K562 (cell line): ENCODE results near the gene VDAC2.

Source experiments
- ARNT ChIP-seq, 2 experiments: fragments of 450-650 bp; IDR thresholded peaks; 2 replicates each; pipeline ENCODE4 v1.6.1; 2016; ENCODE audit warnings: mild to moderate bottlenecking in 1 of 2
- SPI1 ChIP-seq: IDR thresholded peaks from 2 replicates; pipeline ENCODE4 v1.6.1; 2011; ENCODE audit warnings: low read depth, low read length, control low read depth, borderline replicate concordance
- ZNF212 ChIP-seq: fragments of 450-650 bp; formaldehyde crosslinking; IDR thresholded peaks from 2 replicates; pipeline ENCODE4 v1.4.0; 2020; ENCODE audit warnings: mild to moderate bottlenecking
- TF ChIP-seq, protein P1 (sequence below), 2 experiments: fragments of 250-450 bp in 1 of 2; fragments of 450-650 bp in 1 of 2; sonication (Bioruptor Pico) in 1 of 2; IDR thresholded peaks; 2 replicates each; pipeline versions ENCODE4 v1.6.1 to v1.8.0; 2016 to 2021; ENCODE audit warnings: mild to moderate bottlenecking in 2 of 2, moderate library complexity in 2 of 2, missing compliant biosample characterization in 1 of 2, missing genetic modification characterization in 1 of 2
- TF ChIP-seq, protein P2 (sequence below), 3 experiments: IDR thresholded peaks in 2 of 3; conservative IDR thresholded peaks in 1 of 3; 2 replicates each; pipeline ENCODE4 v1.5.1; 2011 to 2012; ENCODE audit warnings: low read length in 3 of 3, mild to moderate bottlenecking in 3 of 3, control low read depth in 2 of 3, improper control_type of control experiment in 1 of 3, inconsistent platforms in 1 of 3, low read depth in 1 of 3, mixed read lengths in 1 of 3, moderate library complexity in 1 of 3; ENCODE audit not compliant: insufficient read depth in 2 of 3

DNA sequence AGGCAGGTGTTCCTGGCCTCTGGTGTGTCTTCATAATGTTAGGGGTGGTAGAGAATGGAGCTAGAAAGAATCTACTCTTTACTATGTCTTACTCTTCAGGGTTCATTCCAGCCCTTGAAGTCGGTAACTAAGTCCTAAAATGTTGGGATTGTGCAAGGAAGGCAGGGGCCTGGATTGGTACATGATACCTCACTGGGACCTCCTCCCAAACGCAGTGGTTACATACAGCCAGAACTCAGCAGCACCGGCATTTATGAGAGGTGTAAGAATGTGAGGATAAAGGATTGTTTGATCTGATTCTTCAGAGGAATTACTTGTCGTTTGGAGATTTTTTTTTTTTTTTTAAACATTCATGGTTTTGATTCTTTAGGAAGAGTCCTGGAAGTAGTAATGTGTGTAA, 18.2 kb downstream of the VDAC2 start:
- TF ChIP-seq, protein P1, sequence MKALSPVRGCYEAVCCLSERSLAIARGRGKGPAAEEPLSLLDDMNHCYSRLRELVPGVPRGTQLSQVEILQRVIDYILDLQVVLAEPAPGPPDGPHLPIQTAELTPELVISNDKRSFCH (CRISPR knock-in tag; IDR thresholded peaks at IDR 0.05), result no peak
- TF ChIP-seq, protein P1 (tag; IDR thresholded peaks at IDR 0.05), result no peak
- TF ChIP-seq, protein P2, sequence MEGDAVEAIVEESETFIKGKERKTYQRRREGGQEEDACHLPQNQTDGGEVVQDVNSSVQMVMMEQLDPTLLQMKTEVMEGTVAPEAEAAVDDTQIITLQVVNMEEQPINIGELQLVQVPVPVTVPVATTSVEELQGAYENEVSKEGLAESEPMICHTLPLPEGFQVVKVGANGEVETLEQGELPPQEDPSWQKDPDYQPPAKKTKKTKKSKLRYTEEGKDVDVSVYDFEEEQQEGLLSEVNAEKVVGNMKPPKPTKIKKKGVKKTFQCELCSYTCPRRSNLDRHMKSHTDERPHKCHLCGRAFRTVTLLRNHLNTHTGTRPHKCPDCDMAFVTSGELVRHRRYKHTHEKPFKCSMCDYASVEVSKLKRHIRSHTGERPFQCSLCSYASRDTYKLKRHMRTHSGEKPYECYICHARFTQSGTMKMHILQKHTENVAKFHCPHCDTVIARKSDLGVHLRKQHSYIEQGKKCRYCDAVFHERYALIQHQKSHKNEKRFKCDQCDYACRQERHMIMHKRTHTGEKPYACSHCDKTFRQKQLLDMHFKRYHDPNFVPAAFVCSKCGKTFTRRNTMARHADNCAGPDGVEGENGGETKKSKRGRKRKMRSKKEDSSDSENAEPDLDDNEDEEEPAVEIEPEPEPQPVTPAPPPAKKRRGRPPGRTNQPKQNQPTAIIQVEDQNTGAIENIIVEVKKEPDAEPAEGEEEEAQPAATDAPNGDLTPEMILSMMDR (IDR thresholded peaks at IDR 0.05 in 2 of 3, conservative IDR thresholded peaks at IDR 0.05 in 1 of 3; ENCODE audit: insufficient read depth in 2 of 3, low read depth in 1 of 3, low read length in 3 of 3), result no peak
- TF ChIP-seq SPI1 (no peak), ZNF212 (CRISPR knock-in tag) (no peak), ARNT (IDR thresholded peaks at IDR 0.05) (no peak)
